ENCODE data around the gene PSENEN. TPM values are rescaled to one million over a fixed set of nuclear protein-coding genes. Genes with fewer than 3 reads are reported as not detected.

The PSENEN gene
- total and polyA plus RNA-seq, 9 of the 15 experiments (the other 6 are each of a cell fraction or from before 2014, with no cell fraction given) = 34.5 to 299 (median 61.1) TPM

- TF ChIP-seq CEBPG (CRISPR knock-in tag; IDR thresholded peaks at IDR 0.05) (peak; percentile 95), CEBPG (tag; conservative IDR thresholded peaks at IDR 0.05 in 1 of 2, IDR thresholded peaks at IDR 0.05 in 1 of 2) (peak; percentile 96), KLF1 (tag; IDR thresholded peaks at IDR 0.05) (peak; percentile 25; the same call in 1 of the 2 replicates), CHD2 (IDR thresholded peaks at IDR 0.05; ENCODE audit: low read depth, low read length) (peak; percentile 98), CREM (IDR thresholded peaks at IDR 0.05; ENCODE audit: low read depth) (peak; percentile 89), CSDE1 (IDR thresholded peaks at IDR 0.05) (no peak), CHD4 (IDR thresholded peaks at IDR 0.05; ENCODE audit: insufficient read depth, insufficient replicate concordance, low read depth, low read length, poor library complexity, severe bottlenecking) (no peak), MAZ (CRISPR knock-in tag; conservative IDR thresholded peaks at IDR 0.05 in 1 of 2, IDR thresholded peaks at IDR 0.05 in 1 of 2) (peak; percentile 40 to 50; a peak in 1 of 4 replicates), POLR2A (conservative IDR thresholded peaks at IDR 0.05) (peak; percentile 78), EHMT2 (IDR thresholded peaks at IDR 0.05) (no peak), AFF1 (IDR thresholded peaks at IDR 0.05; ENCODE audit: low read depth in 1 of 2, partially characterized antibody in 2 of 2) (peak; percentile 44 to 97), ZNF75A (CRISPR knock-in tag; IDR thresholded peaks at IDR 0.05) (no peak), ELF1 (tag; IDR thresholded peaks at IDR 0.05) (peak; percentile 98), ZNF766 (CRISPR knock-in tag; conservative IDR thresholded peaks at IDR 0.05) (peak; percentile 83; the same call in 1 of the 2 replicates), ZNF639 (CRISPR knock-in tag; conservative IDR thresholded peaks at IDR 0.05 in 1 of 2, IDR thresholded peaks at IDR 0.05 in 1 of 2) (peak in 1 of 2 experiments; percentile 81; a peak in 1 of 4 replicates), POLR2B (IDR thresholded peaks at IDR 0.05; ENCODE audit: low read depth, partially characterized antibody) (peak; percentile 76), ZNF197 (CRISPR knock-in tag; IDR thresholded peaks at IDR 0.05; ENCODE audit: low read depth) (0 out of 2 replicates have a peak, but pooled peaks have one; percentile 49), ESRRA (IDR thresholded peaks at IDR 0.05; ENCODE audit: borderline replicate concordance, low read depth) (peak; percentile 47; the same call in 1 of the 2 replicates), TEAD4 (IDR thresholded peaks at IDR 0.05; ENCODE audit: low read length) (0 out of 2 replicates have a peak, but pooled peaks have one; percentile 4), TEAD4 (CRISPR knock-in tag; IDR thresholded peaks at IDR 0.05; ENCODE audit: borderline replicate concordance) (no peak), POU5F1 (IDR thresholded peaks at IDR 0.05; ENCODE audit: borderline replicate concordance, low read depth, low read length, partially characterized antibody) (peak; percentile 84), ZBTB17 (CRISPR knock-in tag; IDR thresholded peaks at IDR 0.05) (0 out of 2 replicates have a peak, but pooled peaks have one; percentile 24)
Measured at GRCh38 chr19:35748106-35749020, 2.9 kb downstream of the PSENEN start, which contains the start of gene LIN37 (continued).
